ENCODE measurements around the gene METTL25. TPM values are rescaled to one million over a fixed set of nuclear protein-coding genes. Genes with fewer than 3 reads are reported as not detected.
"Not testable (repeated sequence)": the region's sequence is repeated elsewhere in the genome, so short reads cannot be mapped to it uniquely, and the experiment has no call there.

The METTL25 gene
- polyA plus RNA-seq, 1 donor: 9.4 TPM

DNA sequence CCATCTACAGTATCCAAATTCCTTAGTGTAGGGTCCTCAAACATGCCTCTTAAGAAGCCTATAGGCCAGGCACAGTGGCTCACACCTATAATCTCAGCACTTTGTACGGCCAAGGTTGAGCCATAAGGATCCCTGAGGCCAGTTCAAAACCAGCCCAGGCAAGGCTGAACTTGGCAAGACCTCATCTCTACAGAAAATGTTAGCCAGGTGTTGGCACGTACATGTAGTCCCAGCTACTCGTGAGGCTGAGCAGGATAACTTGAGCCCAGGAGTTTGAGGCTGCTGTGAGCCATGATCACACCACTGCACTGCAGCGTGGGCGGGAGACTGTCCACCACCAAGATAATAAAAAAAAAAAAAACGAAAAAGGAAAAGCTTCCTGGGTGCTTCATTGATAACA, 6.9 kb upstream of the METTL25 start:
- Histone ChIP-seq H3K4me3 (ENCODE audit: low read length) (no peak overlapping the region), H3K27me3 (ENCODE audit: control insufficient read depth, insufficient read depth, low read length) (no peaks in the 10 kb centered on the region), H3K9me3 (ENCODE audit: control insufficient read depth, low read depth, low read length) (no peaks in the 10 kb centered on the region), H3K27ac (ENCODE audit: low read length) (no peak overlapping the region), H3K36me3 (ENCODE audit: control insufficient read depth, insufficient read depth, low read length) (peaks cover 30% of the 10 kb centered on the region), H3K4me1 (ENCODE audit: control insufficient read depth, insufficient read depth, low read length) (no peaks in the 10 kb centered on the region)
- no peak for DNase-seq
- 89% methylated on average over 3 of the region's 6 CpGs for WGBS (ENCODE audit: insufficient coverage, low lambda C conversion rate)

DNA sequence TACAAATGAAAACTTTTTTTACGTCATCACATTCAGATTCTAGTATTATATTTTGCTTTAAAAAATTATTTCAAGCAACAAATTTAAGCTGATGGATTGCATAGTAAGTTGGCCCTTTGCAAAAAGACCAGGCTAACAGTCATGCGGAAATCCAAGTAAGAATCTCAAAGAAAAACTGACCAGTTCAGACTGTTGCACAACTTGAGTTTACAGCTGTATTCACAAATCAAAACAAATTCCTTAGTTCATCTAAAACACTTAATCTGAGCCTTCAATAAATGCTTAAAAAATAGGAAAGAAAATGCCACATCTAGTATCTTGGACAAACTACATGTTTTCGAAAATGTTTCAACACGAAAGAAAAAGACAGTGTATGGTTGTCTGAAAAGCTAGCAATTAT, 989 bp upstream of the METTL25 start:
- H3K4me3 ChIP-seq (ENCODE audit: low read length): peak overlapping the region; percentile 98
- 54% methylated on average over 2 of the region's 4 CpGs for WGBS (ENCODE audit: insufficient coverage, low lambda C conversion rate)
- DNase-seq: no peak
- no peak overlapping the region for H3K27ac ChIP-seq (ENCODE audit: low read length)
- H3K9me3 ChIP-seq (ENCODE audit: control insufficient read depth, low read depth, low read length): no peaks in the 10 kb centered on the region
- no peaks in the 10 kb centered on the region for H3K27me3 ChIP-seq (ENCODE audit: control insufficient read depth, insufficient read depth, low read length)
- peaks cover 21% of the 10 kb centered on the region for H3K36me3 ChIP-seq (ENCODE audit: control insufficient read depth, insufficient read depth, low read length)
- H3K4me1 ChIP-seq (ENCODE audit: control insufficient read depth, insufficient read depth, low read length): no peaks in the 10 kb centered on the region

DNA sequence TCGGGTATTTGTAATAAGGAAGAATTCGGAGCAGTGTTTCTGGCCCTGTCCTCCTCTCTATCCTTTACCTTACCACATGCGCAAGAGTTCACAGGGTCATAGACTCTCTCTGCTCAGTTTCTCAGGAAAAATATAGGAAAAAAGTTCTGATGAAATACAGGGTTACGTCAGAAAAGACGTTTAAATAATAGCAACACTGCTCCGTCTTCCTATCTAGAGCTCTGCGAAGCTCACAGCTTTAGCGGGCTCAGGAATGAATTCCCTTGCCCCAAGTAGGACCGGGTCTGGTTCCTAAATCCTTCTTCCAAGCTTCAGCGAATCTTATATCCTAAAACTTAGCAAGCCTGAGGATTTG, 507 bp upstream of the METTL25 start:
- no peaks in the 10 kb centered on the region for H3K4me1 ChIP-seq (ENCODE audit: control insufficient read depth, insufficient read depth, low read length)
- no CpG with 5 or more reads among the region's 10 CpGs for WGBS (ENCODE audit: insufficient coverage, low lambda C conversion rate)

GRCh38 chr12:82359115-82359478, 768 bp downstream of the METTL25 start:
- Histone ChIP-seq H3K9me3 (ENCODE audit: control insufficient read depth, low read depth, low read length) (no peaks in the 10 kb centered on the region), H3K27ac (ENCODE audit: low read length) (peak overlapping the region; percentile 58), H3K4me1 (ENCODE audit: control insufficient read depth, insufficient read depth, low read length) (no peaks in the 10 kb centered on the region), H3K4me3 (ENCODE audit: low read length) (peak overlapping the region; percentile 98), H3K27me3 (ENCODE audit: control insufficient read depth, insufficient read depth, low read length) (no peaks in the 10 kb centered on the region), H3K36me3 (ENCODE audit: control insufficient read depth, insufficient read depth, low read length) (peaks cover 10% of the 10 kb centered on the region)
- no CpG with 5 or more reads among the region's 4 CpGs for WGBS (ENCODE audit: insufficient coverage, low lambda C conversion rate)
- DNase-seq: no peak

More for the DNA sequence above, 507 bp upstream of the METTL25 start:
- peak overlapping the region; percentile 96 for H3K27ac ChIP-seq (ENCODE audit: low read length)
- peaks cover 16% of the 10 kb centered on the region for H3K36me3 ChIP-seq (ENCODE audit: control insufficient read depth, insufficient read depth, low read length)
- H3K4me3 ChIP-seq (ENCODE audit: low read length): peak overlapping the region; percentile 98
- no peak for DNase-seq
- no peaks in the 10 kb centered on the region for H3K9me3 ChIP-seq (ENCODE audit: control insufficient read depth, low read depth, low read length)
- H3K27me3 ChIP-seq (ENCODE audit: control insufficient read depth, insufficient read depth, low read length): no peaks in the 10 kb centered on the region

DNA sequence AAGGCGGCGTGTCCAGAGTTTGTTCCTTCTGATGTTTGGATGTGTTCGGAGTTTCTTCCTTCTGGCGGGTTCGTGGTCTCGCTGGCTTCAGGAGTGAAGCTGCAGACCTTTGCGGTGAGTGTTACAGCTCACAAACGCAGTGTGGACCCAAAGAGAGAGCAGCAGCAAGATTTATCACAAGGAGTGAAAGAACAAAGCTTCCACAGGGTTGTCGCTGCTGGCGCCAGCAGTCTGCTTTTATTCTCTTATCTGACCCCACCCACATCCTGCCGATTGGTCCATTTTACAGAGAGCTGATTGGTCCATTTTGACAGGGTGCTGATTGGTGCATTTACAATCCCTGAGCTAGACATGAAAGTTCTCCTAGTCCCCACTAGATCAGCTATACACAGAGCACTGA, 2.5 kb downstream of the METTL25 start:
- DNase-seq; H3K36me3 ChIP-seq (ENCODE audit: control insufficient read depth, insufficient read depth, low read length); H3K27me3 ChIP-seq (ENCODE audit: control insufficient read depth, insufficient read depth, low read length); H3K4me1 ChIP-seq (ENCODE audit: control insufficient read depth, insufficient read depth, low read length); H3K4me3 ChIP-seq (ENCODE audit: low read length); H3K9me3 ChIP-seq (ENCODE audit: control insufficient read depth, low read depth, low read length); H3K27ac ChIP-seq (ENCODE audit: low read length): not testable (repeated sequence)
- WGBS (ENCODE audit: insufficient coverage, low lambda C conversion rate): no CpG with 5 or more reads among the region's 11 CpGs

GRCh38 chr12:82361461-82361915, 3.2 kb downstream of the METTL25 start:
- Histone ChIP-seq H3K27me3 (ENCODE audit: control insufficient read depth, insufficient read depth, low read length) (no peaks in the 10 kb centered on the region), H3K27ac (ENCODE audit: low read length) (no peak overlapping the region), H3K4me3 (ENCODE audit: low read length) (no peak overlapping the region), H3K4me1 (ENCODE audit: control insufficient read depth, insufficient read depth, low read length) (no peaks in the 10 kb centered on the region), H3K36me3 (ENCODE audit: control insufficient read depth, insufficient read depth, low read length) (no peaks in the 10 kb centered on the region), H3K9me3 (ENCODE audit: control insufficient read depth, low read depth, low read length) (no peaks in the 10 kb centered on the region)
- no peak for DNase-seq
- no CpG with 5 or more reads among the region's 22 CpGs for WGBS (ENCODE audit: insufficient coverage, low lambda C conversion rate)

GRCh38 chr12:82363990-82364389, 5.7 kb downstream of the METTL25 start:
- Histone ChIP-seq H3K4me1 (ENCODE audit: control insufficient read depth, insufficient read depth, low read length) (no peaks in the 10 kb centered on the region), H3K27ac (ENCODE audit: low read length) (no peak overlapping the region), H3K9me3 (ENCODE audit: control insufficient read depth, low read depth, low read length) (no peaks in the 10 kb centered on the region), H3K27me3 (ENCODE audit: control insufficient read depth, insufficient read depth, low read length) (no peaks in the 10 kb centered on the region), H3K36me3 (ENCODE audit: control insufficient read depth, insufficient read depth, low read length) (no peaks in the 10 kb centered on the region), H3K4me3 (ENCODE audit: low read length) (no peak overlapping the region)
- DNase-seq: no peak
- WGBS (ENCODE audit: insufficient coverage, low lambda C conversion rate): no CpG with 5 or more reads among the region's 4 CpGs

DNA sequence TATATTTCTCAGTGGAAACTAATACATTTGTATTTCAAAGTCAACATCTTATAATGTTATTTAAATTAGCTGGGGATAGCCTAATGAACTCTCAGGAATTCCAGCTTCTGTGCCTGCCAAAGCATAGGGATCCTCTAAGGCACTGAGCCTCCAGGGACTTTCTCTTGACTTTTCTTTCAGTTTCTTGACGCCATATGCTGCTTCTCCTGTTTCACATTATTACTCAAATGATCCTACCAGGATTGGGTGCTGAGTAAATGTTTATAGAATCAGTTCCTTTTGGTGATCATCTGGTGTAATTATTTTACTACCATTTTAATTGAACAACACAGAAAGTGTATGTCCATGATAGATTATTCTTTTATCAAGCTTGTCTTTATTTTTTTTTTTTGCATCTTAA, 7.9 kb downstream of the METTL25 start:
- no peak overlapping the region for H3K27ac ChIP-seq (ENCODE audit: low read length)
- no peaks in the 10 kb centered on the region for H3K27me3 ChIP-seq (ENCODE audit: control insufficient read depth, insufficient read depth, low read length)
- H3K36me3 ChIP-seq (ENCODE audit: control insufficient read depth, insufficient read depth, low read length): peaks cover 3% of the 10 kb centered on the region
- no peak for DNase-seq
- no peak overlapping the region for H3K4me3 ChIP-seq (ENCODE audit: low read length)
- no peaks in the 10 kb centered on the region for H3K4me1 ChIP-seq (ENCODE audit: control insufficient read depth, insufficient read depth, low read length)
- WGBS (ENCODE audit: insufficient coverage, low lambda C conversion rate): 40% methylated on average over 1 of the region's 1 CpG
- no peaks in the 10 kb centered on the region for H3K9me3 ChIP-seq (ENCODE audit: control insufficient read depth, low read depth, low read length)

DNA sequence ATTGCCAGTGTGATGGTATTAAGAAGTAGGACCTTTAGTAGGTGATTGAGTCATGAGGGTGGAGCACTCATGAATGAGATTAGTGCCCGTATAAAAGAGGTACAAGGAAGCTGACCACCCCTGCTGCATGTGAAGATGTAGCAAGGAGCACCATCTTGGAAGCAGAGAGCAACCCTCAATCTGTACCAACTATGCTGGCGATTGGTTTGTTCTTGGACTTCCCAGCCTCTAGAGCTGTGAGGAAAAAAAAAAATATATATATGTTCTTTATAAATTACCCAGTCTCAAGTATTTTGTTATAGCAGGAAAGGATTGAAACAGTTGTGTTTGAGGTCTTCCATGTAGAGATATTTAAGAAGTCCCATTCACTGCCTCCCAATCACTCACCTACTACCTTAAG, 16.9 kb downstream of the METTL25 start:
- Histone ChIP-seq H3K27me3 (ENCODE audit: control insufficient read depth, insufficient read depth, low read length) (no peaks in the 10 kb centered on the region), H3K36me3 (ENCODE audit: control insufficient read depth, insufficient read depth, low read length) (peaks cover 15% of the 10 kb centered on the region), H3K27ac (ENCODE audit: low read length) (no peak overlapping the region), H3K4me3 (ENCODE audit: low read length) (no peak overlapping the region), H3K4me1 (ENCODE audit: control insufficient read depth, insufficient read depth, low read length) (no peaks in the 10 kb centered on the region), H3K9me3 (ENCODE audit: control insufficient read depth, low read depth, low read length) (no peaks in the 10 kb centered on the region)
- DNase-seq: no peak
- WGBS (ENCODE audit: insufficient coverage, low lambda C conversion rate): no CpG with 5 or more reads among the region's 2 CpGs

DNA sequence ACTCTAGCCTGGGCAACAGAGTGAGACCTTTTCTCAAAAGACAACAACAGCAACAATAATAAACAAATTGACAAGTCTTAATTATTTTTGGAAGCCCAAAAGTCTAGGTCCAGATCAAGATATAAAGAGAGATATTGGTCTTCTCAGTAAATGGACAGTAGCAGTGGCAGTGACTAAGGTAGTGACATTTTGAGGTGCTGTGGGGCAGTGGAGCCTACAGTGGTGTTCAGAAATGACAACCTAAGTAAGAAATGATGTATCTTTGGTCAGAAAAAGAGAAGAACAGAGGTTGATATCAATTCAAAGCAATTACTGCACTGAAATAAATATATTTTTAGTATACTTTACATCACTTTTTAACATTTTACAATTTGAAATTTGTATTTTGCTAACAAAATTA, 20.7 kb downstream of the METTL25 start:
- Histone ChIP-seq H3K36me3 (ENCODE audit: control insufficient read depth, insufficient read depth, low read length) (peaks cover 4% of the 10 kb centered on the region), H3K4me3 (ENCODE audit: low read length) (no peak overlapping the region), H3K9me3 (ENCODE audit: control insufficient read depth, low read depth, low read length) (no peaks in the 10 kb centered on the region), H3K4me1 (ENCODE audit: control insufficient read depth, insufficient read depth, low read length) (no peaks in the 10 kb centered on the region), H3K27ac (ENCODE audit: low read length) (no peak overlapping the region), H3K27me3 (ENCODE audit: control insufficient read depth, insufficient read depth, low read length) (no peaks in the 10 kb centered on the region)
- no peak for DNase-seq

DNA sequence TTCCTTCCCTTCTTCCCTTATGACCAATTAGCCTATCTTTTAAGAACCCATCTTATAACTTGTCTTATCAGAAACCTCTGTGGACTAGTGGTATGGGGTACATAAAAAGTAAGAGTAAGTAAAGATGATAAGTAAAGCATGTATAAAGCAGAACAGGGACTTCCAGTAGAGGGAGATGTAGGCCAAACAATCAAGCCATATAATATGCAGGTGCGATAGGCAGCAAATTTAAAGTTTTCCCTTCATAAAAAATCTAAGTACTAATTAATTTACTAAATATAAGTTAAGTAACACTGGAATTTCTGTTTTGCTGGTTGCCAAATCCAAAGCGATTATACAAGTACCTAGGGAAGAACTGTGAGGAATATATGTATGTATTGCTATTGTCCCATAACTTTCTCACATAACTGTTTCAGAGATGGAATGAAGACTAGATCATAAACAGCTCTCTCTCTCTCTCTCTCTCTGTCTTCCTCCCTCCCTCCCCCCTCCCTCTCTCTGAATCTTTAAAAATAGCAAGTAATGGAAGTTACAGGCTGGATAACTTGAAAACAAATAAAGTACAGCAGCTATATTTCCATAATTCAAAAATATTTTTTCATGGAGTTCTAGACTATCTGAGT, 25.7 kb downstream of the METTL25 start:
- no peaks in the 10 kb centered on the region for H3K36me3 ChIP-seq (ENCODE audit: control insufficient read depth, insufficient read depth, low read length)
- H3K27me3 ChIP-seq (ENCODE audit: control insufficient read depth, insufficient read depth, low read length): no peaks in the 10 kb centered on the region
- H3K9me3 ChIP-seq (ENCODE audit: control insufficient read depth, low read depth, low read length): no peaks in the 10 kb centered on the region
- no peak overlapping the region for H3K27ac ChIP-seq (ENCODE audit: low read length)
- no peak overlapping the region for H3K4me3 ChIP-seq (ENCODE audit: low read length)
- no peak for DNase-seq
- 80% methylated on average over 2 of the region's 2 CpGs for WGBS (ENCODE audit: insufficient coverage, low lambda C conversion rate)
- H3K4me1 ChIP-seq (ENCODE audit: control insufficient read depth, insufficient read depth, low read length): no peaks in the 10 kb centered on the region

Measured in large intestine (tissue), 3 donors.